GM21576 (cell line): ENCODE measurements around the gene CCN5.

Source experiments
- ATAC-seq: cut with Tn5 transposase; IDR thresholded peaks from one replicate; pipeline ENCODE4 v1.9.1; 2021; ENCODE audit warnings: mild to moderate bottlenecking, moderate library complexity; ENCODE audit not compliant: unreplicated experiment

CCN5 gene

GRCh38 chr20:44715499-44716308 lies 535 bp downstream of the CCN5 start:
- ATAC-seq: no peak

- no peak for ATAC-seq
Observed at GRCh38 chr20:44716309-44717106, 1.3 kb downstream of the CCN5 start.

DNA sequence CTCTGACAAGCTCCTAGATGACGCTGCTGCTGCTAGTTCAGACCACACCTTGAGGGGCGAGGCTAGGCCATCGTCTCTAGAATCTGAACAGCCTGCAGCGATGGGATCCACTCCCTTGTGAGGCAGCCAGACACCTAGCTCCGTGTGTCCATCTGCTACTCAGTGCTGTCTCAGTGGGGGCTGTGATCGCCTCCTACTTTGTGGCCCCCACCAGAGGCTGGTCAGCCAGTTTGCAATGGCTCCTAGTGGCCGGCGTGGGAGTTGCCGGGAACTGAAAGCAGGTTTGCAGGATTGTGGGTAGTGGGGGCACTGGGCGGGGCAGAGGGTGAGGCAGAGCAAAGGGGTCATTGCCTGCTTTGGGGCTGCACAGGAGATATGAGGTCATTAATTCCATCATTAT lies 2.8 kb downstream of the CCN5 start:
- no peak for ATAC-seq

DNA sequence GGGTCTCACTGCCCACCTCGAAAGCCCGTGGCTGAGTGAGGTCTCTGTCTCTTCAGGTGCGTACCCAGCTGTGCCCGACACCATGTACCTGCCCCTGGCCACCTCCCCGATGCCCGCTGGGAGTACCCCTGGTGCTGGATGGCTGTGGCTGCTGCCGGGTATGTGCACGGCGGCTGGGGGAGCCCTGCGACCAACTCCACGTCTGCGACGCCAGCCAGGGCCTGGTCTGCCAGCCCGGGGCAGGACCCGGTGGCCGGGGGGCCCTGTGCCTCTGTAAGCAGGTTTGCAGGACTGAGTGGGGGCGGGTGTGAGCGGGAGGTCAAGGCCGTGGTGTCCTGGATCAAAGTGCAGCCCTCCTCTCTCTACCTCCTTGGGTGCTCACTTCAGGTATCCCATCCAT lies 4.7 kb downstream of the CCN5 start:
- no peak for ATAC-seq

DNA sequence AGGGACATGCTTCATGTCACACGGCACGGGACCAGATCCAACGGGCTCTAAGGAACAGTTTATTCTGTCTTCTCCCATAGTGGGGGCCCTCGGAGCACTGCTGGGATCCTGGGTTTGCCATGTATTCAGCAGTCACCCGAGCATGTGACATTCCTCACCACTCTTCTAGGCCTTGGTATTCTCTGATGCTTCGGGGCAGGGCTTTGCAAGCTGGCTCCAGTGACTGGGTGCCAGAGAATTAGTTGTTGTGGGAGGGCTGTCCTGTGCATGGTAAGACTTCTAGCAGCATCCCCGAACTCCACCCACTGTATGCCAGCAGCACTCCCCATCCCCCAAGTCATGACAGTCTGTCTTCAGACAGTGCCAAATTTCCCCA lies 5.4 kb downstream of the CCN5 start:
- ATAC-seq: no peak

DNA sequence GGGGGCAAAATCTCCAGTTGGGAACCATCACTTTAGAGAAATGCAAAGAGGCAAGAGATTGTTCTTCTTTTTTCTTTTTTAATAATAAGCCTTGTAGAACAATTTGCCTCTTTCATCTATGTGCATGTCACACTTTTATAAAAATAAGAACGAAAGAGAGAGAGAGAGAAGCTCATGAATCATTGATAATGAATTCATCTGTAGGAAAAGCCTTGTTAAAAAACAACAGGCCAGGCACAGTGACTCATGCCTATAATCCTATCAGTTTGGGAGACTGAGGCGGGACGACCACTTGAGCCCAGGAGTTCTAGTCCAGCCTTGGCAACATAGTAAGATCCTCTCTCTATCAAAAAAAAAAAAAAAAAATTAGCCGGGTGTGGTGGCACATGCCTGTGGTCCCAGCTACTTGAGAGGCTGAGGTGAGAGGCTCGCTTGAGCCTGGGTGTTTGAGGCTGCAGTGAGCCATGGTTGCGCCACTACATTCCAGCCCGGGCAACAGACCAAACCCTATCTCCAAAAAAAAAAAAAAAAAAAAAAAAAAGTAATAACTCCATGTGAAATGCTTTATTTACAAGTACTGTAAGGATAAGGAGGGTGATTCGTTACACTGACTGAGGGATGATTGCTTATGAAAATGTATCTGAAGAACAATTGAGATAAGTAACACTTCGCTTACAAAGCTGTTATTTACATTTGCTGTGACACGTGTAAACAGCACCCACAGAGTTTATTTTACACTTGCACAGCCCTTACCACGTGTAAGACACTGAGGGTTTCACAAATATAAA lies 6.0 kb downstream of the CCN5 start:
- no peak for ATAC-seq

DNA sequence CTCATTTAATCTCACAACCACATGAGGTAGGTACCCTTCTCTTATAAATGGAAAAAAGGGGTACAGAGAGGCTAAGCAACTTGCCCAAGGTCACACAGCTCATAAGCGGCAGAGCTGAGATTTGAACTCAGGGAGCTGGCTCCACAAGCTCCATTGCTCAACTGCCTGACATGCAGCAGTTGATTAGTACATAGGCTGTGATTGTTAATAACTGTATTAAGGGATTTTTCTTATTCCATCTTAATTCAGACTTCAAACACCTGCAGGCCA lies 6.6 kb downstream of the CCN5 start:
- no peak for ATAC-seq

DNA sequence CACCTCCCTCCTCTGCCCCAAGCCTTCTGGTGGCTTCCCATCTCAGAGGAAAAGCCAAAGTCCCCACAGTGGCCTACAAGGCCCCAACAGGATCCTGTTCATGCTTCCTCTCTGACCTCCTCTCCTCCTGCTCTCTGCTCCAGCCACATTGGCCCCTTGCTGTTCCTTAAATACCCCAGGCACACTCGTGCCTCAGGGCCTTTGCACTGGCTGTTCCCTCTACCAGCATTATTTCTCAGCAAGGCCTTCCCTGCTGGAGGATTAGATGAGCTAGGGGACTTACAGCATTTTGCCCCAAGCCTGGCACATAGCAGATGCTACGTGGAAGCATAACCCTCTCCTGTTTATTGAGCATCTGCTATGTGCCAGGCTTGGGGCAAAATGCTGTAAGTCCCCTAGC lies 7.8 kb downstream of the CCN5 start:
- ATAC-seq: no peak

DNA sequence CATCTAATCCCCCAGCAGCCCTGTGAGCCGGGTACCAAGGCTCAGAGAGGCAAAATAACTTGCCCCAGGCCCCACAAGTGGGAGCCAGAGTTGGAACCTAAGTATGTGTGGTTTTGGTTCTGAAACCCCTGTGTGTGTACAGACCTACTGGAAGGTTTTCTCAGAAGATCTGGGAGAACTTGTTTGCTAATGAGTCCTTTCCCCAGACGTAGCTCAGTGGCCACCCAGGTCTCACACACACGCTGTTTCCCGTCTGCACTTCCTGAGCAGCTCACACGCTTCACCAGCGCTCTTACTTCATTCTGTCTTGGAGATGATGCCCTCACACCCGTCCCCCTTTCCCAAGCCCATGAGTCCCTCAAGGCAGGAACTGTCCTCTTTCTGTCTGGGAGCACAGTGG lies 8.2 kb downstream of the CCN5 start:
- no peak for ATAC-seq

DNA sequence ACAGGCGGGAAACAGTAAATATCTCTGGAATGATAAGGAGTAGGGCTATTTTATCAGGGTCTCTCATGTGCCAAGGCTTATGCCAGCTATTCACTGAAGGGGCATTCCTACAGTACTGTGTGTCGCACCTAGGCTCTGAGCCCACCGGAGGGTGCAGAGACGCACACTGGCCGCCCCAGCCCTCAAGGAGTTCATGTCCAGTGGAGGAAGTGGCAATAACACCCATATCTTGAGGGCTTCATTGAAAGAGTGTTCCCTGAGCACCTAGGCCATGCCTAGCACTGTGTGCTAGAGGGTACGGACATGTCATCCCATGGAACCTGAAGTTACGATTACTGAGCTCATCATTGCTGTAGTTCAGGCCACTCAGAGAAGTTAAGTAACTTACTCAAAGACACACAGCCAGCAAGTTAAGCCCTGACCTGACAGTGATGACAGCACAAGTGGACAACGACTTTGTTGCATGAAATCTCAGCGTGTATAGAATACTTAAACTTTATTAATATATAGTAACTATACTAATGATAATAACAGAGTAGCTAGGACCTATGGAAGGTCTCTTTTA lies 8.7 kb downstream of the CCN5 start:
- no peak for ATAC-seq

DNA sequence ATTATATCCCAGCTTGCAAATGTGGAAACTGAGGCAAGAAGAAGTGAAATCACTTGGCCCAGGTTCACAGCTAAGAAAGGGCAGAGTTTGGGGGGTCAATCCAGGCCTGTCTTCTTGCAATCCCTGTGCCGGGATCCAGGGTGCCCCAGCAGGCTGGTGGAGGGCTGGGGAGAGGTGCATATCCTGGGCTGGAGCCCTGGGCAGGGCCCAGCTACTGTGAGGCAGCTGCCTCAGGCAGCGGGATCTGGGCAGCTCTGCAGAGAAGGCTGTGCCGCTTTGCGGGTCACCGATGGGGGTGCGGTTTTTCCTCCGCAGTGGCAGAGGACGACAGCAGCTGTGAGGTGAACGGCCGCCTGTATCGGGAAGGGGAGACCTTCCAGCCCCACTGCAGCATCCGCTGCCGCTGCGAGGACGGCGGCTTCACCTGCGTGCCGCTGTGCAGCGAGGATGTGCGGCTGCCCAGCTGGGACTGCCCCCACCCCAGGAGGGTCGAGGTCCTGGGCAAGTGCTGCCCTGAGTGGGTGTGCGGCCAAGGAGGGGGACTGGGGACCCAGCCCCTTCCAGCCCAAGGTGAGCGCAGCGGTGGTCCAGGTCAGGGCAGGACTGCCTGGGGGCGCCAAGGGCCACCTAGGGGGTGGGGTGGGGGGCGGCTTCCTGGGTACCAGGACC lies 9.4 kb downstream of the CCN5 start:
- no peak for ATAC-seq

DNA sequence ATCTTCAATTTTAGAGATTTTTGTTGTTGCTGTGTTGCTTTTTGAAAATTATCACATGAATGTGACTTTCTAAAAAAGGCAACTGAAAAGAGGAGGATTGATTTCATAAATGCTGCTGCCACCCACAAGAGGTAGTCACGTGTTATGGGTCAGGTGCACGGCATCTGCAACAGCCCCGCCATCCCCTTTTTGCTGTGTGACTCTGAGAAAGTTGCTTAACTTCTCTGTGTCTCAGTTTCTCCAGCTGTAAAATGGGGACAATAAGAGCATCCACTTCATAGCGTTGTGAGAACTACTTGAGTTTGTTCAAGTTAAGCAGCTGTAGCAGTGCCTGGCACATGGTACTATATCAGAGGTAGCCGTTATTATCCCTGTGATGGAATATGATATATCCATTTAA lies 10.7 kb downstream of the CCN5 start:
- no peak for ATAC-seq

GRCh38 chr20:44727039-44727438 lies 11.9 kb downstream of the CCN5 start:
- ATAC-seq: no peak

DNA sequence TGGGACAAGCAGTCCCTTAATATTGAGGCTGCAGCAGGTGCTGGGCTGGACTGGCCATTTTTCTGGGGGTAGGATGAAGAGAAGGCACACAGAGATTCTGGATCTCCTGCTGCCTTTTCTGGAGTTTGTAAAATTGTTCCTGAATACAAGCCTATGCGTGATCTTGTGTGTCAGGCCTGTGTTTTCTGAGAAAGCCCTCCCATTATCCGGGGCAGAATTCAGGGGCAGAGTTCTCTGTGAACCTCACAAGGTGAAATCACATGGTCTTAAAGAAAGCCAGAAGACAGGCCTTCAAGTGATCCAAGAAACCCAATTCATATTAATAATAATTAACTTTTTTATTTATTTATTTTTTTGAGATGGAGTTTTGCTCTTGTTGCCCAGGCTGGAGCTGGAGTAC lies 12.5 kb downstream of the CCN5 start:
- ATAC-seq: no peak

GRCh38 chr20:44728801-44729443 lies 13.8 kb downstream of the CCN5 start:
- no peak for ATAC-seq

GRCh38 chr20:44730441-44730840 lies 15.3 kb downstream of the CCN5 start:
- no peak for ATAC-seq

GRCh38 chr20:44731657-44732056 lies 16.5 kb downstream of the CCN5 start:
- ATAC-seq: no peak

DNA sequence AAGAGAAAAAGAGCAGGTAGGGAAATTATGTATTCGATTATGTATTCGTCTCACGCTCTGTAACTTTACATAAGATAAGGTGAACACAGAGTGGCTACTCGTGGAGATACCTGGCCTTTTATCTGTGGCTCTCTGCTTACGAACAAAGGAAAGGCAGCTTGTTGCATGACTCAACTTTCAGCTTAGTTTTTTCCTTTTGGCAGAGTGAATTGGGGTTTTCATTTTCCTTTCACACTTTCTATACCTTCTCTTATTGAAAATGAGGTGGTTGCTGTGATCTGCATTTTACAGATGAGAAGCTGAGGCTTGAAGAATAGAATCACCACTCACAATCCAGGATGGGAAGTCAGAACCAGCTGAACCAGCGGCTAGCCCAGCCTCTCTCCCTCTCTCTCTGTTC lies 17.2 kb downstream of the CCN5 start:
- ATAC-seq: no peak

GRCh38 chr20:44733341-44734069 lies 18.3 kb downstream of the CCN5 start:
- no peak for ATAC-seq

DNA sequence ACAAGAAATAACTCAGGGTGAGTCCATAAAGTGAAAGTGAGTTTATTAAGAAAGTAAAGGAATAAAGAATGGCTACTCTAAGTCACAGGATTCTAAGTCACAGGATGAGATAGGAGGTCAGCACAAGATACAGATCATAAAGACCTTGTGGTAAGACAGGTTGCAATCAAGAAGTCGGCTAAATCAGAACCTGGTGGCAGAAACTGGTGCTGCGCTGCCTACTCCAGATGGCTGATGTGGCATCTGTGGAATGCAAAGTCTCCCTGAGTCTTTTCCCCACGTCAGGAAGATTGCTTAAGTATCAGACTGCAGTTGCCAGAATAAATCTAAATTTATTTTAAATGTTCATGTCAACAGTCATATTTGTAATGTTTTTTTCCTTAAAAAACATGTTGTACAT lies 19.8 kb downstream of the CCN5 start:
- no peak for ATAC-seq
